D721Med (cell line): ENCODE data around the gene SUFU.

ENCODE experiments used
- DNase-seq: peaks from one replicate; pipeline ENCODE4 v3.0.0; 2011; ENCODE audit warnings: low spot score; ENCODE audit not compliant: insufficient read length
- FAIRE-seq: peaks from 2 replicates; lab custom pipeline; 2011; peaks lifted over from hg19 to GRCh38; lab: Jason Lieb, UNC
- TF ChIP-seq, protein P1 (sequence below): IDR thresholded peaks from 2 replicates; pipeline ENCODE4 v1.5.1; 2012; ENCODE audit warnings: mild to moderate bottlenecking, control low read depth; ENCODE audit not compliant: insufficient read depth; ENCODE audit errors: missing control alignments

Gene SUFU

GRCh38 chr10:102628451-102628911, 124.7 kb downstream of the SUFU start:
- FAIRE-seq, result no peak
- DNase-seq, result no peak
- TF ChIP-seq, protein P1, sequence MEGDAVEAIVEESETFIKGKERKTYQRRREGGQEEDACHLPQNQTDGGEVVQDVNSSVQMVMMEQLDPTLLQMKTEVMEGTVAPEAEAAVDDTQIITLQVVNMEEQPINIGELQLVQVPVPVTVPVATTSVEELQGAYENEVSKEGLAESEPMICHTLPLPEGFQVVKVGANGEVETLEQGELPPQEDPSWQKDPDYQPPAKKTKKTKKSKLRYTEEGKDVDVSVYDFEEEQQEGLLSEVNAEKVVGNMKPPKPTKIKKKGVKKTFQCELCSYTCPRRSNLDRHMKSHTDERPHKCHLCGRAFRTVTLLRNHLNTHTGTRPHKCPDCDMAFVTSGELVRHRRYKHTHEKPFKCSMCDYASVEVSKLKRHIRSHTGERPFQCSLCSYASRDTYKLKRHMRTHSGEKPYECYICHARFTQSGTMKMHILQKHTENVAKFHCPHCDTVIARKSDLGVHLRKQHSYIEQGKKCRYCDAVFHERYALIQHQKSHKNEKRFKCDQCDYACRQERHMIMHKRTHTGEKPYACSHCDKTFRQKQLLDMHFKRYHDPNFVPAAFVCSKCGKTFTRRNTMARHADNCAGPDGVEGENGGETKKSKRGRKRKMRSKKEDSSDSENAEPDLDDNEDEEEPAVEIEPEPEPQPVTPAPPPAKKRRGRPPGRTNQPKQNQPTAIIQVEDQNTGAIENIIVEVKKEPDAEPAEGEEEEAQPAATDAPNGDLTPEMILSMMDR, result no peak

- TF ChIP-seq, protein P1, result no peak
- FAIRE-seq (no peak), DNase-seq (no peak)
These were observed 126.2 kb downstream of the SUFU start for GRCh38 chr10:102629661-102630614.

GRCh38 chr10:102630663-102631062, 126.9 kb downstream of the SUFU start:
- no peak for DNase-seq
- no peak for FAIRE-seq
- TF ChIP-seq, protein P1, result no peak

GRCh38 chr10:102631525-102632393, 128.0 kb downstream of the SUFU start:
- TF ChIP-seq, protein P1, result no peak
- DNase-seq (no peak), FAIRE-seq (no peak)

DNA sequence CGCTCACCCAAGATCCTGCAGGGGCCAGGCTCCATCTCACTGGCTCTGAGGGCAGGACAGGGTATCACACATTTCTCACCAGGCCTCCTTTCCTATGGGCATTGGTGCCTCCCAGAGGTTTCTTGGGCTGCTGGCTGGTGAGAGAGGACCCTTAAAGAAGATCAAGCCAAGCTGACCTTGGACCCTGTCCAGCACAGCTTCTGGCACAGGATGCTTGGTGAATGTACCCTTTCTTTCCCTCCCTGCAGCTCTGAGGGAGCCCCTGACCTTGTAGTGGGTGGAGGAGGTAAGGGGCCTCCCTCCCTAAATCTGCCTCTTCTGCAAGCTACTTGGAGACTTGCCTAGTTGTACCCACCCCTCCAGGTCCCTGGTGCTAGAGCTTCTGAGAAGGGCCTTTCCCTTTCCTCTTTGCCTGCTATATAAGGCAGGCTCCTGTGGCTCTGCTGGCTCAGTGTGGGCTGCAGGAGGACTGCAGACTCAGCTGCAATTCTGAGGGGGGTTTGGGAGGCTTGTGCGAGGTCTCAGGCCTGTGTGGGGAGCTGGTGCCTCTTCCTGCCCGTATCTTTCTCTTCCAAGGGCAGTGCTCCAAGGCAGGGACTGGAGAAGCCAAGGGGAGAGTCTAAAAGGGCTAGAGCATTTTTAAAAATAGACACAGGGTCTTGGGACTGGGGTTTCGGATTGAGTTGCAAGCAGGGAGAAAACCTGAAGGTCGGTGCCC, 128.8 kb downstream of the SUFU start:
- FAIRE-seq (no peak), DNase-seq (no peak)
- TF ChIP-seq, protein P1, result no peak

GRCh38 chr10:102633287-102633686, 129.5 kb downstream of the SUFU start:
- FAIRE-seq, result no peak
- DNase-seq, result no peak
- TF ChIP-seq, protein P1, result no peak
